Fibroblast of villous mesenchyme (primary cell): Measurements from ENCODE around the gene PARK7. TPM values are rescaled to one million over a fixed set of nuclear protein-coding genes. Genes with fewer than 3 reads are reported as not detected.

Source experiments
- DNase-seq: peaks from one replicate; pipeline ENCODE4 v3.0.0-alpha.2; 2010; ENCODE audit warnings: low read depth
- H3K4me3 ChIP-seq: 2 replicates; pipeline ENCODE4 v1.5.1; 2011; ENCODE audit warnings: low read depth, mild to moderate bottlenecking, low read length
- total RNA-seq: library from RNA; depleted of rRNA; stranded (reverse); fragments of >200 nt; gene quantifications from 2 replicates; pipeline ENCODE4 v1.2.3, GENCODE V29; 2012
- TF ChIP-seq, protein P1 (sequence below): IDR thresholded peaks from 2 replicates; pipeline ENCODE4 v1.5.1; 2012; ENCODE audit warnings: low read depth, mild to moderate bottlenecking, low read length; ENCODE audit not compliant: insufficient read depth

The PARK7 gene
- total RNA-seq, 1 donor, result 198 TPM

- TF ChIP-seq, protein P1, sequence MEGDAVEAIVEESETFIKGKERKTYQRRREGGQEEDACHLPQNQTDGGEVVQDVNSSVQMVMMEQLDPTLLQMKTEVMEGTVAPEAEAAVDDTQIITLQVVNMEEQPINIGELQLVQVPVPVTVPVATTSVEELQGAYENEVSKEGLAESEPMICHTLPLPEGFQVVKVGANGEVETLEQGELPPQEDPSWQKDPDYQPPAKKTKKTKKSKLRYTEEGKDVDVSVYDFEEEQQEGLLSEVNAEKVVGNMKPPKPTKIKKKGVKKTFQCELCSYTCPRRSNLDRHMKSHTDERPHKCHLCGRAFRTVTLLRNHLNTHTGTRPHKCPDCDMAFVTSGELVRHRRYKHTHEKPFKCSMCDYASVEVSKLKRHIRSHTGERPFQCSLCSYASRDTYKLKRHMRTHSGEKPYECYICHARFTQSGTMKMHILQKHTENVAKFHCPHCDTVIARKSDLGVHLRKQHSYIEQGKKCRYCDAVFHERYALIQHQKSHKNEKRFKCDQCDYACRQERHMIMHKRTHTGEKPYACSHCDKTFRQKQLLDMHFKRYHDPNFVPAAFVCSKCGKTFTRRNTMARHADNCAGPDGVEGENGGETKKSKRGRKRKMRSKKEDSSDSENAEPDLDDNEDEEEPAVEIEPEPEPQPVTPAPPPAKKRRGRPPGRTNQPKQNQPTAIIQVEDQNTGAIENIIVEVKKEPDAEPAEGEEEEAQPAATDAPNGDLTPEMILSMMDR, result no peak
- no peak for DNase-seq
- no peak overlapping the region for H3K4me3 ChIP-seq
Observed at GRCh38 chr1:7932524-7933138, 28.9 kb upstream of the PARK7 start.

DNA sequence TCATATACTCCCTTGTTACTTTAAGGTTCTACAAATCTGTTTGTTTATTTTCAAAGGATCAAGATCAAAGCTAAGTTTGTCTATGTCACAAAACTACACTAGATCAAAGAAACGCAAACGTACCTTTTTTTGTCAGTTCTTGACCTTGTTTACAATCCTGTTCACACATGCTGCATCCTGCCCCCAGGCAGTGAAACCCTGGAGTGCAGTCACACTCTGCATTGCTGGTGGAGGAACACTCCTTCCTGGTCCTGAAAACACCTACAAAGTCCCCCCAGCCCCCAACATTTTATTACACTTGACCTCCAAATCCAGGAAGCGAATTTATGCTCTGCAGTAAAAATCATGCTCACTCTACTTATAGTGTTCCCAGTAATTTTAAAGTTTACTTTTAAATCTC, 23.4 kb upstream of the PARK7 start:
- TF ChIP-seq, protein P1, result no peak
- DNase-seq, result no peak
- H3K4me3 ChIP-seq, result no peak overlapping the region

GRCh38 chr1:7940034-7940433, 21.5 kb upstream of the PARK7 start:
- H3K4me3 ChIP-seq, result no peak overlapping the region
- TF ChIP-seq, protein P1, result no peak
- no peak for DNase-seq

DNA sequence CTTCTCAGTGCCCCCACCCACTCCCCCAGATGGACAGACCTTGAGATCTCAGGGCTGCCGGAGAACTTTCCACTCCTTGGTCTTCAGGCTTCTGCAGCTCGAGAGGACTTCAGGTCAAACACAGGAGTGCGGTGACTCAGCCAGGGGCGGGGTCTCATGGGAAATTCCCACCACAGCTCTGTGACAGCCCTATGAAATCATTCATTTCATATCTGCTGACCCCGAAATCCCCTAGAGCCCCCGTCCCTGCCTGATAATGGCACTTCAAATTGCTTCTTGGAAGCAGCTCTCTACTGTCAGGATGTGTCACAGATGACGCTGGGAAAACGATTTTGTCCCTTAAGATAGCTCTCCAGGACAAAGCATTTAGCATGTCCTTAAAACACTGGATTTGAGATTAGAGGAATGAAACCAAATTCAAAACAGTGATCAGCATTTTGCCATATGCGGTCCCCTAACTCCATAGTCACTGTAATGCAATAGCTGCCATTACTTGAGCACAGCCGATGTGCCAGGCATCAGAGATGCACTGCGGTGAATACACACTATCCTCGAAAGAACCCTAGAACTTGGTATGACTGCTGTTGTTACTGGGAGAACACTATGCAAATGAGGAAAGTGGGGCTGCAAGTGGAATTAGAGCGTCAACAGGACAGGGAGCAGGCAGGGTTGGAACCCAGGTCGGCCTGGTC, 20.6 kb upstream of the PARK7 start, which contains the start of gene TNFRSF9:
Gene TNFRSF9 (minus strand): TSS at position 95 of the 692 bp plus-strand sequence. CDS start 845 bp downstream, outside the sequence.
- DNase-seq, result peak; percentile 59
- H3K4me3 ChIP-seq, result no peak within 1 kb of the TSS
- TF ChIP-seq, protein P1, result no peak

DNA sequence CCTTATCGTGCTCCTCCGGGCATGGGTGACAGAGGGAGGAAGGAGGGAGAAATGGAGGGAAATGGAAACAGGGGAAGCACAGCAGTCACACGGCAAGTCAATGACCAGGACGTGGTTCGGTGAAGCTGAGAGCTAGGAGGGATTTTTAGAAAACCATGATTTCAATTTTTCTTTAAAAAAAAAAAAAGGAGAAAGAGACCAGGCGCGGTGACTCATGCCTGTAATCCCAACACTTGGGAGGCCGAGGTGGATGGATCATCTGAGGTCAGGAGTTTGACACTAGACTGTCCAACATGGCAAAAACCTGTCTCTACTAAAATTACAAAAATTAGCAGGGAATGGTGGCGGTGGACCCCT, 20.1 kb upstream of the PARK7 start:
- H3K4me3 ChIP-seq, result no peak overlapping the region
- DNase-seq, result peak; percentile 68
- TF ChIP-seq, protein P1, result no peak

DNA sequence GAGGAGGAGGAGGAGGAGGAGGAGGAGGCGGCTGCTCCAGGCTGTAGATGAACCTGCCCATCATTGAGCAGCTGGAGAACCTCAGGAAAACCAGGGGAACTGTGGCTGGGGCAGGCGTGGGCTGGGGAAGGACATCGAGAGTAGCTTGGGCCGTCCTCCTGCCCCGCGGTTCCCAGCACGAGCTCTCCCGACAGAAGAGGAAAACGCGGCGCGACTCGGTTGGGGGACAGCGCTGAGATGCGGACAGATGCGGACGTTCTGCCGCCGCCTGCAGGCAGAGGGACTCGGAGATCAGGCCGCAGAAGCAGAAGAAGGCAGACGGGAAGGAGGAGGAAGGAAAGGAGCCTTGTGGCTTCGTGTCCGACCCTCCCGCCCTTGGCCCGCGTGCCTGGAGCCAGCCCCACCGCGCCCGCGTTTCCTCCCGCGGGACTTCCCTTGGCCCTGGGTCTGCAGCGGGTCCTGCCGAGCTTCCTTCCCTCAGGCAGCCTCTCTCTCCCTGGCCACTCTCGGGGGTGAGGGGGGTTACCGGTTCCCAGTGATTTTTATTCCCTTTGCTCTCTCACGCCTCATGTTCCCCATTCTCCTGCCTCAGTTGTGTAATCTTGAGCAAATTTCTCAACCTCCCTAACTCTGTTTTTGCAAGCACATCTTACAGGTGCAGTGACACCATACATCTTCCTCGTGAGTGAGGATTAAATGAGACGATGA, 19.1 kb upstream of the PARK7 start:
- TF ChIP-seq, protein P1, result peak; percentile 30
- peak; percentile 62 for DNase-seq
- H3K4me3 ChIP-seq, result peak overlapping the region; percentile 19
